ENCODE results near the gene HSPBAP1. TPM values are rescaled to one million over a fixed set of nuclear protein-coding genes. Genes with fewer than 3 reads are reported as not detected.
"Not testable (repeated sequence)": the region's sequence is repeated elsewhere in the genome, so short reads cannot be mapped to it uniquely, and the experiment has no call there.

HSPBAP1 gene
- total RNA-seq, 1 donor from 2014 or later: 8.7 TPM

- H3K27ac Mint-ChIP-seq: no peak overlapping the region
- H3K27me3 Mint-ChIP-seq: no peaks in the 10 kb centered on the region
- intact Hi-C loops (cut with micrococcal nuclease): no loop called here
- H3K4me3 Mint-ChIP-seq: no peak overlapping the region
- no peaks in the 10 kb centered on the region for H3K4me1 Mint-ChIP-seq
- no peak for DNase-seq
- H3K36me3 Mint-ChIP-seq (ENCODE audit: low read depth): peaks cover 3% of the 10 kb centered on the region
- no peaks in the 10 kb centered on the region for H3K9me3 Mint-ChIP-seq
Observed at GRCh38 chr3:122773944-122774509, 19.6 kb downstream of the HSPBAP1 start.

DNA sequence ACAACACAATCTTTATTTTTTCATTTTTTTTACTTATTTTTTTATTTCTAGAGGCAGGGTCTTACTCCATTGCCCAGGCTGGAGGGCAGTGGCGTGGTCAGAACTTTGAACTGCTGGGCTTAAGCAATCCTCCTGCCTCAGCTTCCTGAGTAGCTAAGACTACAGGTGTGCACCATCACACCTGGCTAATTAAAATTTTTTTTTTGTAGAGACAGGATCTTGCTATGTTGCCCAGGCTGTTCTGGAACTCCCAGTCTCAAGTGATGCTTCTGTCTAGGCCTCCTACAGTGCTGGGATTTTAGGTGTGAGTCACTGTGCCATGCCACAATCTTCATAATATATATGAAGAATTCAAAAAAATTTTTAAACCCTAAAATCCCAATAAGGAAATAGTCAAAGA lies 20.8 kb downstream of the HSPBAP1 start:
- H3K4me1 Mint-ChIP-seq: no peaks in the 10 kb centered on the region
- no peak for DNase-seq
- H3K36me3 Mint-ChIP-seq (ENCODE audit: low read depth): peaks cover 7% of the 10 kb centered on the region
- intact Hi-C loops (cut with micrococcal nuclease): no loop called here
- no peak overlapping the region for H3K27ac Mint-ChIP-seq
- no peaks in the 10 kb centered on the region for H3K9me3 Mint-ChIP-seq
- no peak overlapping the region for H3K4me3 Mint-ChIP-seq
- no peaks in the 10 kb centered on the region for H3K27me3 Mint-ChIP-seq

GRCh38 chr3:122770521-122771202 lies 23.0 kb downstream of the HSPBAP1 start:
- peaks cover 10% of the 10 kb centered on the region for H3K36me3 Mint-ChIP-seq (ENCODE audit: low read depth)
- H3K27ac Mint-ChIP-seq: no peak overlapping the region
- H3K27me3 Mint-ChIP-seq: no peaks in the 10 kb centered on the region
- no peaks in the 10 kb centered on the region for H3K4me1 Mint-ChIP-seq
- no peak overlapping the region for H3K4me3 Mint-ChIP-seq
- no peaks in the 10 kb centered on the region for H3K9me3 Mint-ChIP-seq
- intact Hi-C loops (cut with micrococcal nuclease): no loop called here
- DNase-seq: no peak

DNA sequence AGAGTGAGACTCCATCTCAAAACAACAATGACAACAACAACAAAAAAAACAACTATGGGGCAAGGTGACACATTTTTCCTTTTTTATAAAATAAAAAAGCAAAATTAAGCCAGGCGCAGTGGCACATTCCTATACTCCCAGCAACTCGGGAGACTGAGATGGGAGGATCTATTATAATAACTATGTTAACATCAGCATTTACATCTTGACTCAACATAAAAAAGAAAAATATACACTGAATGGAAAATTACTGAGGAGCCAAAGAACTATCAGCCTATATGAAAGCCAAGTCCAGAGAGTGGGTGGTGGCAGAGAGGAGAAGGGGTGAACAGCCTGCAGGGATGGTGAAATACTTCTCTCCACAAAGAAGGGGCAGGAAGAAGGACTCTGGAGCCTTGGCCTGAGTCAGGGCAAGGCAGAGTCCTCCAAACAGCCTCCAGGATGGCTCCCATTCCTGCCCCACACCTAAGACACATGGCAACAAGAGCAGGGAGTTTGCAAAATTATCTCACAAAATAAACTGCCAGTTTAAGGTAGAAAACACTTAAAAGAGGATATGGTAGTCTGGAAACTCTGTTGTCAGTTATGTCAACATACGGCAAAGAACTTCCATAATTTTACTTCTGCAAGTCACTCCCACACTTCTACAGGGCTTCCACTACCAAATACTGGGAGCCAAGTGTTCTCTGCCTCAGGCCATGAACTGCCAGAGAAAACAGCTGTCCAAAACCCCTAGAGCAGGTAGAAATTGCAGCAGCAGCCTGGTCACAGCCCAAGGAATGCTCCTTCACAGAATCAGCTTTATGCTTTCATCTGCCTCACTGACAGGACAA lies 25.9 kb downstream of the HSPBAP1 start:
- Mint-ChIP-seq H3K4me3 (no peak overlapping the region), H3K36me3 (ENCODE audit: low read depth) (peaks cover 13% of the 10 kb centered on the region), H3K9me3 (no peaks in the 10 kb centered on the region), H3K4me1 (no peaks in the 10 kb centered on the region), H3K27ac (no peak overlapping the region), H3K27me3 (no peaks in the 10 kb centered on the region)
- intact Hi-C loops (cut with micrococcal nuclease): no loop called here
- no peak for DNase-seq

DNA sequence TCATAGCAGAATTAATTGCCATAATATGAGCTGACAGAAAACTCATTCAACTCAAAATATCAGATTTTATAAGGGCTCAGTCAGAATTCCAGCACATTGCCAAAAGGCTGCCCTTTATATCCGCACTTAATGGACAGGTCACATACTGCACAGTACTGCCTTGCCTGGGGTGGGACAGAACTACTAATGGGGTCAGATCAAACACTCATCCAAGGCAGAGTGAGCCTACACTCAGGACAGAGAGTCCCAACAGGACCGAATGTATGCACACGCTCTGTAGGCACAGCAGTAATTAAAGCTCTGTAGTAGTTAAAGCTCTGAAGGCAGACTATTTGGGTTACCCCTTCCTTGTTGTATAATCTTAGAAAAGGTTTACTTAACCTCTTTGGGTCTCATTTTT lies 27.2 kb downstream of the HSPBAP1 start:
- intact Hi-C loops (cut with micrococcal nuclease): no loop called here
- H3K36me3 Mint-ChIP-seq (ENCODE audit: low read depth): peaks cover 14% of the 10 kb centered on the region
- no peak overlapping the region for H3K4me3 Mint-ChIP-seq
- H3K9me3 Mint-ChIP-seq: no peaks in the 10 kb centered on the region
- H3K27me3 Mint-ChIP-seq: no peaks in the 10 kb centered on the region
- H3K27ac Mint-ChIP-seq: no peak overlapping the region
- H3K4me1 Mint-ChIP-seq: no peaks in the 10 kb centered on the region
- no peak for DNase-seq

DNA sequence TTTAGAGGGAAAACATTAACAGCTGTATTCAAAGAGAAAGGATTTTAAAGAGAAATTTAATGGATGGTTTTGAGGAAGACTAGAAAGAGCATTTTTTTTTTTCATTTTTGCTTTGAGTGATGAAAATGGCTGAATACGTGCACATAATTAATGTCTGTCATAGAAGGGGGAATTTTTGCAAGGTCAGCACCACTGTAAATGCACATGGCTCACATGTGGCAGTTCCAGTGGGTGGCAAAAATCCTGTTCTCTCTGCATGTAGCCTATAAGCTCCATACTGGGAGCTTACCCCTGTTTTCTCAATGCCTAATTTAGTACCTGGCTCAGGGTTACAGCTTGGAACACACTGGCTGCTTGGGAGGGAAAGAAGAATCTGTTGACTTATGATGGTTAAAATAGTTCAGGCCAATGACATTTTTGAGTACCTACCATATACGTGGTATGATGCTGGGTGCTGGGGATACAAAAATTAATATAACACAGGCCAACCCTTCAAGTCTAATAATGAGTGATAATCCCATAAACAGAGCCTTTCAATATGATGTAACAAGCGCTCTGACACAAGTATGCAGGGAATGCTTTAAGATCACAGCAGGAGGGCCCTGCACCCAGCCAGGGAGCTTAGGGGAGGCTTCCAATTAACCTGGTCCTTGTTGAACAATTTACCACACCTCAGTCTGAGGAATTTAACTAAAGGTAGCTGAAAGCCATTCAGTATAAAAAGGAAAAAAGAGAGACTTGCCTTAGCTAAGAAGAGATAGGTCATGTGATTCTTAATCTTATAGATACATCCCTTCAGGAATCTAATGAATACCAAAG lies 33.0 kb downstream of the HSPBAP1 start:
- Mint-ChIP-seq H3K9me3 (no peaks in the 10 kb centered on the region), H3K27ac (no peak overlapping the region), H3K4me3 (no peak overlapping the region), H3K4me1 (no peaks in the 10 kb centered on the region), H3K36me3 (ENCODE audit: low read depth) (peaks cover 7% of the 10 kb centered on the region), H3K27me3 (no peaks in the 10 kb centered on the region)
- intact Hi-C loops (cut with micrococcal nuclease): no loop called here
- no peak for DNase-seq

GRCh38 chr3:122758877-122759560 lies 34.6 kb downstream of the HSPBAP1 start:
- Mint-ChIP-seq H3K36me3 (ENCODE audit: low read depth) (peaks cover 12% of the 10 kb centered on the region), H3K4me3 (no peak overlapping the region), H3K4me1 (no peaks in the 10 kb centered on the region), H3K27me3 (no peaks in the 10 kb centered on the region), H3K9me3 (no peaks in the 10 kb centered on the region), H3K27ac (no peak overlapping the region)
- intact Hi-C loops (cut with micrococcal nuclease): no loop called here
- no peak for DNase-seq

- DNase-seq: no peak
- Mint-ChIP-seq H3K9me3 (no peaks in the 10 kb centered on the region), H3K27ac (no peak overlapping the region), H3K36me3 (ENCODE audit: low read depth) (peaks cover 9% of the 10 kb centered on the region), H3K27me3 (no peaks in the 10 kb centered on the region), H3K4me3 (no peak overlapping the region), H3K4me1 (no peaks in the 10 kb centered on the region)
- intact Hi-C loops (cut with micrococcal nuclease): loop anchor here (1.0 kb wide), 1 partner anchor 273 kb away; no protein-coding TSS in a partner anchor
Observed at GRCh38 chr3:122755491-122755890, 38.1 kb downstream of the HSPBAP1 start.

DNA sequence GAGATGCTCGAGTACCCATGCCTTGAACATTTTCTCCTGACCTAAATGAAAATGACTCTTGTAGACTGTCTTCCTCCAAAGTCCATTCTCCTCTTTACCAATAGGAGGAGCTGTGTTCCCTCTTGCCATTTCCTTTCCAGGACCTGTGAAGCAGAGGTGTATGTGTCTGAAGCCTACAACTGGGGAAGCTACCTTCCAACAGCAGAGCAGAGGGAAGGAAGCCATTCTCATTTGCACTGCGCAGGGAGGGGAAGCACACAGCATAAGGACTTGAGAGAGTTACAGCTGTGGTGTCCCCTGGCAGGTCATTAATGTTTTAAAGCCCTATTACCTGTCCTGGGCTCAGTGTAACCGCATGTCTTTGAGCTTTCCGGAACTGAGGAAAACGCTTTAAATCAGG lies 38.7 kb downstream of the HSPBAP1 start:
- Mint-ChIP-seq H3K4me1 (no peaks in the 10 kb centered on the region), H3K9me3 (no peaks in the 10 kb centered on the region), H3K27ac (no peak overlapping the region), H3K36me3 (ENCODE audit: low read depth) (peaks cover 9% of the 10 kb centered on the region), H3K4me3 (no peak overlapping the region), H3K27me3 (no peaks in the 10 kb centered on the region)
- peak; percentile 78 for DNase-seq
- intact Hi-C loops (cut with micrococcal nuclease): loop anchor here (1.0 kb wide), 1 partner anchor 273 kb away; no protein-coding TSS in a partner anchor

DNA sequence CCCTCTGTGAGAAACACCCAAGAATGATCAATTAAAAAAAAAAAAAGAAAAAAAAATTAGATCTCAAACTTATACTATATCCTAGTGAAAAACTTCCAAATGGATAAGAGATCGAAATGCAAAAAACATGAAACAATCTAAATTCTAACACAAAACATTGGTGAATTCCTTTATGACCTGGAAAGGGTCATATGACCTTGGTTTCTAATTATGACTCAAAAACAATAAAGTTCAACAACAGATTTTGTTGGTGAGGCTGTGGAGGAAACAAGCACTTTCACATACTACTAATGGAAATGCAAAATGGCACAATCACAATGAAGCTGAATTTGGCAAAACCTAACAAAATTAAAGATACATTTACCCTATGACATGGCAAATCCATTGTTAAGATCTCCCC lies 45.3 kb downstream of the HSPBAP1 start:
- H3K27ac Mint-ChIP-seq: no peak overlapping the region
- H3K27me3 Mint-ChIP-seq: no peaks in the 10 kb centered on the region
- H3K9me3 Mint-ChIP-seq: no peaks in the 10 kb centered on the region
- H3K4me1 Mint-ChIP-seq: peaks cover 3% of the 10 kb centered on the region
- no peak for DNase-seq
- peaks cover 3% of the 10 kb centered on the region for H3K36me3 Mint-ChIP-seq (ENCODE audit: low read depth)
- intact Hi-C loops (cut with micrococcal nuclease): no loop called here
- H3K4me3 Mint-ChIP-seq: no peak overlapping the region

DNA sequence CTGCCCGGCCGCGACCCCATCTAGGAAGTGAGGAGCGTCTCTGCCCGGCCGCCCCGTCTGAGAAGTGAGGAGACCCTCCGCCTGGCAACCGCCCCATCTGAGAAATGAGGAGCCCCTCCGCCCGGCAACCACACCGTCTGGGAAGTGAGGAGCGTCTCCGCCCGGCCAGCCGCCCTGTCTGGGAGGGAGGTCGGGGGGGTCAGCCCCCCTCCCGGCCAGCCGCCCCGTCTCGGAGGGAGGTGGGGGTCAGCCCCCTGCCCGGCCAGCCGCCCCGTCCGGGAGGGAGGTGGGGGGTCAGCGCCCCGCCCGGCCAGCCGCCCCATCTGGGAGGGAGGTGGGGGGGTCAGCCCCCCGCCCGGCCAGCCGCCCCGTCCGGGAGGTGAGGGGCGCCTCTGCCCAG lies 46.3 kb downstream of the HSPBAP1 start:
- H3K27ac Mint-ChIP-seq; H3K36me3 Mint-ChIP-seq (ENCODE audit: low read depth); DNase-seq; intact Hi-C loops (cut with micrococcal nuclease); H3K4me3 Mint-ChIP-seq; H3K4me1 Mint-ChIP-seq; H3K9me3 Mint-ChIP-seq; H3K27me3 Mint-ChIP-seq: not testable (repeated sequence)

DNA sequence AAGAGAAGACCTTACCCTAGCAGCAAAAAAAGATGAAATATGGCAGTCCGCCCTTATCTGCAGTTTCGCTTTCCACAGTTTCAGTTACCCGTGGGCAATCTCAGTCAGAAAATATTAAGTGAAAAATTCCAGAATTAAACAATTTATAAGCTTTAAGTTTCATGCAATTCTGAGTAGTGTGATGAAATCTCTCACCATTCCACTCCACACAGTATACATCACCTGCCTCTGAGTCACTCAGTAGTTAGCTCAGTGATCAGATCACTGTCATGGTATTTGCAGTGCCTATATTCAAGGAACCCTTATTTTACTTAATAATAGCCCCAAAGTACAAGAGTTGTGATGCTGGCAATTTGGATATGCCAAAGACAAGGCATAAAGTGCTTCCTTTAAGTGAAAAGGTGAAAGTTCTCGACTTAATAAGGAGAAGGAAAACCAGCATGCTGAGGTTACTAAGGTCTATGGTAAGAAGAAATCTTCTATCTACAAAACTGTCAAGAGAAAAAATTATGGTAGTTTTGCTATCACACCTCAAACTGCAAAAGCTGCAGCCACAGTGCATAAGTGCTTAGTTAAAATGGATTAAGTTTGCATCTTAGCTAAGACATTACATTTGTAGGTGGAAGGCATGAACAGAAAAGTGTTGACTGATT lies 48.1 kb downstream of the HSPBAP1 start:
- H3K27ac Mint-ChIP-seq: no peak overlapping the region
- no peak for DNase-seq
- intact Hi-C loops (cut with micrococcal nuclease): no loop called here
- peaks cover 5% of the 10 kb centered on the region for H3K4me1 Mint-ChIP-seq
- no peak overlapping the region for H3K4me3 Mint-ChIP-seq
- no peaks in the 10 kb centered on the region for H3K9me3 Mint-ChIP-seq
- H3K27me3 Mint-ChIP-seq: no peaks in the 10 kb centered on the region
- H3K36me3 Mint-ChIP-seq (ENCODE audit: low read depth): peaks cover 15% of the 10 kb centered on the region

DNA sequence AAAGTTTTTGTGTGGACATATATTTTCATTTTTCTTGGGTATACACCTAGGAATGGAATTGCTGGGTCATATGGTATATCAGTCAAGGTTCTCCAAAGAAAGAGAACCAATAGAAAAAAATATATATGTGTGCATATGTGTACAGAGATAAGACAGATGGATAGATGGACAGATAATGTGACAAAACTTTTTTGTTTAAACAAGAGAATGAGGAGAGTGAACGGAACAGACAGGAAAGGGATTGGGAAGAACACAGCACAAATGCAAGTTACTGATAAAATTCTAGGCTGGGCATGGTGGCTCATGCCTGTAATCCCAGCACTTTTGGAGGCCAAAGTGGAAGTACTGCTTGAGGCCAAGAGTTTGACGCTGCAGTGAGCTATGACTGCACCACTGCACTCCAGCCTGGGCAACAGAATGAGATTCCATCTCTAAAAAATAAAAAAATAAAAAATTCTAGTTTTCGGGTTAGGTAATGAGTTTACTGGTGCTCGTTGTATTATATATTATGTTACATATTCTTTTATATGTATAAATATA lies 50.0 kb downstream of the HSPBAP1 start:
- H3K27ac Mint-ChIP-seq: no peak overlapping the region
- peaks cover 29% of the 10 kb centered on the region for H3K36me3 Mint-ChIP-seq (ENCODE audit: low read depth)
- H3K9me3 Mint-ChIP-seq: no peaks in the 10 kb centered on the region
- peaks cover 6% of the 10 kb centered on the region for H3K4me1 Mint-ChIP-seq
- no peak overlapping the region for H3K4me3 Mint-ChIP-seq
- intact Hi-C loops (cut with micrococcal nuclease): no loop called here
- no peak for DNase-seq
- H3K27me3 Mint-ChIP-seq: no peaks in the 10 kb centered on the region

Data from activated CD4-positive, alpha-beta T cell treated with anti-CD3 and anti-CD28 coated beads, Interleukin-2, amount 10 ng/mL, durations not matched to agents 24 days and 14 days (primary cell).